ENCODE measurements around the gene ADAT2. TPM values are rescaled to one million over a fixed set of nuclear protein-coding genes. Genes with fewer than 3 reads are reported as not detected.
"Not testable (repeated sequence)": the region's sequence is repeated elsewhere in the genome, so short reads cannot be mapped to it uniquely, and the experiment has no call there.

The ADAT2 gene
- total RNA-seq, 1 donor from 2014 or later = 6.2 TPM

DNA sequence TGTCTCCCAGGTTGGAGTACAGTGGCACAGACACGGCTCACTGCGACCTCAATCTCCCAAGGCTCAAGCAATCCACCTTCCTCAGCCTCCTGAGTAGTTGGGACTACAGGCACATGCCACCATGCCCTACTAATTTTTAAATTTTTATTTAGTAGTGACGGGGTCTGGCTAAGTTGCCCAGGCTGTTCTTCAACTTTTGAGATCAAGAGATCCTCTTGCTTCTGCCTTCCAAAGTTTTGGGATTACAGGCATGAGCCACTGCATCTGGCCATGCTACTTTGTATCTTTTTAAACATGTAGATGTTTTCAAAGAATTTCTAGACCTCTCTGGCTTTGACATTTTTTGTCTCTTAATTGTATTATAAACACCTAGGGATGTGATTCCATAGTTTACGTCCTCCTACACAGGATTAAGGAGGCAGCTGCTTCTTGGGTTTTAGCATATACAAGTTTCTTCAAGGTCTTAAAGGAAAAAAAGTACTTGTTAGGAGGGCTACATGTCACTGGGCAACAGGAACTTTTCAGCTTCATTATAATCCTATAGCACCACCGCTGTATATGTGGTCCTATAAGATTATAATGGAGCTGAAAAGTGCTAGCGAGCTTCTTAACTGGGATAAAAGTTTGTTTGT lies 1.3 kb downstream of the ADAT2 start:
- Histone ChIP-seq H3K9me3 (no peaks in the 10 kb centered on the region), H3K4me1 (peaks cover 18% of the 10 kb centered on the region), H3K4me3 (peak overlapping the region; percentile 79), H3K27me3 (ENCODE audit: low read depth) (no peaks in the 10 kb centered on the region), H3K27ac (peak overlapping the region; percentile 82), H3K36me3 (no peaks in the 10 kb centered on the region)
- DNase-seq = no peak
- no peak for ATAC-seq
- intact Hi-C loops (cut with DNase I) = no loop called here
- TF ChIP-seq, protein P1, sequence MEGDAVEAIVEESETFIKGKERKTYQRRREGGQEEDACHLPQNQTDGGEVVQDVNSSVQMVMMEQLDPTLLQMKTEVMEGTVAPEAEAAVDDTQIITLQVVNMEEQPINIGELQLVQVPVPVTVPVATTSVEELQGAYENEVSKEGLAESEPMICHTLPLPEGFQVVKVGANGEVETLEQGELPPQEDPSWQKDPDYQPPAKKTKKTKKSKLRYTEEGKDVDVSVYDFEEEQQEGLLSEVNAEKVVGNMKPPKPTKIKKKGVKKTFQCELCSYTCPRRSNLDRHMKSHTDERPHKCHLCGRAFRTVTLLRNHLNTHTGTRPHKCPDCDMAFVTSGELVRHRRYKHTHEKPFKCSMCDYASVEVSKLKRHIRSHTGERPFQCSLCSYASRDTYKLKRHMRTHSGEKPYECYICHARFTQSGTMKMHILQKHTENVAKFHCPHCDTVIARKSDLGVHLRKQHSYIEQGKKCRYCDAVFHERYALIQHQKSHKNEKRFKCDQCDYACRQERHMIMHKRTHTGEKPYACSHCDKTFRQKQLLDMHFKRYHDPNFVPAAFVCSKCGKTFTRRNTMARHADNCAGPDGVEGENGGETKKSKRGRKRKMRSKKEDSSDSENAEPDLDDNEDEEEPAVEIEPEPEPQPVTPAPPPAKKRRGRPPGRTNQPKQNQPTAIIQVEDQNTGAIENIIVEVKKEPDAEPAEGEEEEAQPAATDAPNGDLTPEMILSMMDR (IDR thresholded peaks at IDR 0.05) = no peak

DNA sequence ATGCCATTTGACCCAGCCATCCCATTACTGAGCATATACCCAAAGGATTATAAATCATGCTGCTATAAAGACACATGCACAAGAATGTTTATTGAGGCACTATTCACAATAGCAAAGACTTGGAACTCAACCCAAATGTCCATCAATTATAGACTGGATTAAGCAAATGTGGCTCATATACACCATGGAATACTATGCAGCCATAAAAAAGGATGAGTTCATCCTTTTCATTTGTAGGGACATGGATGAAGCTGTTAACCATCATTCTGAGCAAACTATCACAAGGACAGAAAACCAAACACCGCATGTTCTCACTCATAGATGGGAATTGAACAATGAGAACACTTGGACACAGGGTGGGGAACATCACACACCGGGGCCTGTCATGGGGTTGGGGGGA lies 2.6 kb downstream of the ADAT2 start:
- H3K9me3 ChIP-seq; intact Hi-C loops (cut with DNase I); H3K36me3 ChIP-seq; H3K4me3 ChIP-seq; H3K27me3 ChIP-seq (ENCODE audit: low read depth); ATAC-seq; DNase-seq; H3K27ac ChIP-seq: not testable (repeated sequence)
- H3K4me1 ChIP-seq = peaks cover 18% of the 10 kb centered on the region

DNA sequence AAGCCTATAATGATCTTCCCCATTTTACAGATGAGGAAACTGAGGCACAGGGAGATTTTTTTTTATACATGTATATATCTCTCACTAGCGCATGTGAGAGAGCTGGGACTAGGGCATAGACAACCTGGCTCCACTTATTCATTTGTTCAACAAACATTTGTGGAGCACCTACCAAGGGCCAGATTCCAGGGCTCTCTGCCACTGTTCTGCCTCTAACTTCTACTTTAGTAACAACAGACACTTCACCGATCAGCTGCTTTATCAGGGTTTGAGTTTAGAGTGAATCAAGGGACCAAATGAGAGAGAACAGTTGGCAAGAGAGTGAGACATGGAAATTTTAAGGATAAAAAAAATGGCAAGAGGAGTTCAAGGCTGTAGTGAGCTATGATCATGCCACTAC lies 7.4 kb downstream of the ADAT2 start:
- Histone ChIP-seq H3K9me3 (no peaks in the 10 kb centered on the region), H3K4me1 (no peaks in the 10 kb centered on the region), H3K27me3 (ENCODE audit: low read depth) (no peaks in the 10 kb centered on the region), H3K27ac (no peak overlapping the region), H3K4me3 (no peak overlapping the region), H3K36me3 (no peaks in the 10 kb centered on the region)
- intact Hi-C loops (cut with DNase I) = no loop called here
- TF ChIP-seq, protein P1 (IDR thresholded peaks at IDR 0.05) = no peak
- DNase-seq (no peak), ATAC-seq (peak; percentile 27 to 71)

DNA sequence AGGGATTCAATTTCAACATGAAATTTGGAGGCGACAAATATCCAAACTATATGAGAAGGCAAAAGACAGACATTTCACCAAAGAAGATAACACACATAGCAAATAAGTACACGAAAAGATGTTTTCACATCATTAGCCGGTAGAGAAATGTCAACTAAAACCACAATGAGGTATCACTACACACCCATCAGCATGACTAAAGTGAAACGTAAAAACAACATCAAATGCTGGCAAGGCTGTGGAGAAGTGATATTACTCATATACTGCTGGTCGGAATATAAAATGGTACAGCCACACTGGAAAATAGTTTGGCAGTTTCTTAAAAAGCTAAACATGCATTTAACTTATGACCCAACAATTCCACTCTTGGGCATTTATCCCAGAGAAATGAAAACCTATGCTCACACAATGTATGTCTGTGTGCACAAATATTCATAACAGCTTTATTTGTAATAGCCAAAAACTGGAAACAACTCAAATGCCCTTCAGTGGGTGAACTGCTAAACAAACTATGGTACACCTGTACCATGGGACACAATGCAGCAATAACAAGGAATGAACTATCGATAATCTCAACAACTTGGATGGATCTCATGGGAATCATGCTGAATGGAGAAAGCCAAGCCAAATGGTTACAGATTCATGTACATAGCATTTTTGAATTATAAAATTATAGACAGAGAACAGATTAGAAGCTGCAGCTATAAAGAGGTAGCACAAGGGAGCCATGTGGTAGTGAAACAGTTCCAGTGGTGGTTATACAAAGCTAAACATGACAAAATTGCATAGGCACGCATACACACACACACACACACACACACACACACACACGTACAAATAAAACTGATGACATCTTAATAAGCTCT lies 8.6 kb downstream of the ADAT2 start:
- TF ChIP-seq, protein P1 (IDR thresholded peaks at IDR 0.05) = no peak
- no peaks in the 10 kb centered on the region for H3K4me1 ChIP-seq
- no peaks in the 10 kb centered on the region for H3K36me3 ChIP-seq
- H3K9me3 ChIP-seq = no peaks in the 10 kb centered on the region
- no peaks in the 10 kb centered on the region for H3K27me3 ChIP-seq (ENCODE audit: low read depth)
- intact Hi-C loops (cut with DNase I) = no loop called here
- no peak overlapping the region for H3K4me3 ChIP-seq
- no peak for ATAC-seq
- no peak overlapping the region for H3K27ac ChIP-seq
- no peak for DNase-seq

DNA sequence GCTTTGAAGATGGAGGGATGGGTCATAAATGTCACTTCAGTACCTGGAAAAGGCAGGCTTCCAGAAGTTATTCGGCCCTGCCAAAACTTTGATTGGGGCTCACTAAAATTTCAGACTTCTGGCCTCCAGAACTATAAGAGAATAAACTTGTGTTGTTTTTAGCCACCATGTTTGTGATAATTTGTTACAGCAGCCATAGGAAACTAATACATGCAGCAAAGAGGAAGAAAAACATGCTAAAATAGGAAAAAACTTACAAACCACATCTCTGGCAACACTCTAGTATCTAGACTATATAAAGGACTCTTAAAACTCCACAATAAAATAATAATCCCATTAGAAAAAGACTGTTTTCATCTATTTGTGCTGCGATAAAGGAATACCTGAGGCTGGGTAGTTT lies 9.5 kb downstream of the ADAT2 start:
- H3K36me3 ChIP-seq = no peaks in the 10 kb centered on the region
- H3K27ac ChIP-seq = no peak overlapping the region
- no peaks in the 10 kb centered on the region for H3K27me3 ChIP-seq (ENCODE audit: low read depth)
- H3K9me3 ChIP-seq = no peaks in the 10 kb centered on the region
- H3K4me1 ChIP-seq = no peaks in the 10 kb centered on the region
- H3K4me3 ChIP-seq = no peak overlapping the region
- DNase-seq = no peak
- TF ChIP-seq, protein P1 (IDR thresholded peaks at IDR 0.05) = no peak
- no peak for ATAC-seq
- intact Hi-C loops (cut with DNase I) = no loop called here

DNA sequence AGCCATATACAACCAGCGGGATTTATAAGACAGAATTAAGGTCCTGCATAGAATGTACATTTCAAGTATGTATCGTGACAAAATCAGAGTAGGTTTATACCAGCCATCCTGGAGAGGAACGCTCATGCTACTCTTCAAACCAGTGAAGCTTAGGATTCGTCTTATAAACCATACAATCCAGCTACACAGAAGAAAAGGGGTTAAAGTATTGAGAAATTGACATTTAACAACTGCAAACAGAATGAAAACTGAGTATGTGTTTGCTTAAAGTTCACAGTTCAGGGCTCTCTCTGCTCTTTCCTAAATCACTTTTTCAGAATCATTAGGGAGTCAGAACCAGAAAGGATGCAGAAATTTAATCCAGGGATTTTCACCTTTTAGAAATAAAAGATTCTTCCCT lies 17.9 kb downstream of the ADAT2 start:
- TF ChIP-seq, protein P1 (IDR thresholded peaks at IDR 0.05) = no peak
- Histone ChIP-seq H3K27ac (no peak overlapping the region), H3K27me3 (ENCODE audit: low read depth) (no peaks in the 10 kb centered on the region), H3K4me3 (no peak overlapping the region), H3K9me3 (no peaks in the 10 kb centered on the region), H3K4me1 (no peaks in the 10 kb centered on the region), H3K36me3 (no peaks in the 10 kb centered on the region)
- DNase-seq (no peak), ATAC-seq (no peak)
- intact Hi-C loops (cut with DNase I) = no loop called here
